PFSK-1 (cell line): Measurements from ENCODE around the gene CCSER1.

Experiments
- FOXP2 ChIP-seq: optimal IDR thresholded peaks from 2 replicates; pipeline ENCODE3; 2011; ENCODE audit warnings: borderline replicate concordance, control low read depth, inconsistent platforms; ENCODE audit not compliant: insufficient read depth; ENCODE audit errors: extremely low read length, extremely low read depth
- POLR2AphosphoS5 ChIP-seq: IDR thresholded peaks from 2 replicates; pipeline ENCODE4 v1.6.1; 2012; ENCODE audit warnings: low read depth, mild to moderate bottlenecking, control low read depth, low read length, moderate library complexity
- SIN3A ChIP-seq: IDR thresholded peaks from 2 replicates; pipeline ENCODE4 v1.6.1; 2012; ENCODE audit warnings: mild to moderate bottlenecking, low read length, moderate library complexity, borderline replicate concordance; ENCODE audit not compliant: insufficient read depth
- TAF1 ChIP-seq: IDR thresholded peaks from 2 replicates; pipeline ENCODE4 v1.6.1; 2012; ENCODE audit warnings: low read length, control low read depth, borderline replicate concordance; ENCODE audit not compliant: insufficient read depth
- TF ChIP-seq, protein P1 (sequence below), 2 experiments: IDR thresholded peaks; 2 replicates each; pipeline versions ENCODE4 v1.6.1 to v1.8.0; 2011 to 2012; ENCODE audit warnings: low read depth in 2 of 2, low read length in 2 of 2, control low read depth in 1 of 2, inconsistent platforms in 1 of 2, mild to moderate bottlenecking in 1 of 2, moderate library complexity in 1 of 2; ENCODE audit not compliant: insufficient read depth in 1 of 2

The CCSER1 gene

DNA sequence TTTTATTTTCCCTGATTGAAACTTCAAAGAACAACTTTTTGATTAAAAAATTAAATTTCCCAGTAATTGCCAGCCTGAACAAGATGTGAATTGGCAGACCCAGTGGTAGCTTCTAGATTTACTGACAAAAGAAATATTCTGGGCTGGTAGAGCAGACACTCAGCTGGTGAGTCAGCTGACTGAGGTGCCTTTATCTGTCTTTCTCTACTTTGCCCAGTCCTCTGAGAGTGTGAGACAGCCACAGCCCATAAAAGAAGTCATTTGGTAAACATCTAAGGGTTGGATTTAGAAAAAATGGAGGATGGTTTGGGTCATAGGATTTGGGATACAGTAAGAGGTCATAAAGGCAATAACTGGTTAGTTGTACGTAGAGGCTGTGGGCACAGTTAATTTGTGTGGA, 54.5 kb downstream of the CCSER1 start:
- no peak for TF ChIP-seq FOXP2
- TF ChIP-seq, protein P1, sequence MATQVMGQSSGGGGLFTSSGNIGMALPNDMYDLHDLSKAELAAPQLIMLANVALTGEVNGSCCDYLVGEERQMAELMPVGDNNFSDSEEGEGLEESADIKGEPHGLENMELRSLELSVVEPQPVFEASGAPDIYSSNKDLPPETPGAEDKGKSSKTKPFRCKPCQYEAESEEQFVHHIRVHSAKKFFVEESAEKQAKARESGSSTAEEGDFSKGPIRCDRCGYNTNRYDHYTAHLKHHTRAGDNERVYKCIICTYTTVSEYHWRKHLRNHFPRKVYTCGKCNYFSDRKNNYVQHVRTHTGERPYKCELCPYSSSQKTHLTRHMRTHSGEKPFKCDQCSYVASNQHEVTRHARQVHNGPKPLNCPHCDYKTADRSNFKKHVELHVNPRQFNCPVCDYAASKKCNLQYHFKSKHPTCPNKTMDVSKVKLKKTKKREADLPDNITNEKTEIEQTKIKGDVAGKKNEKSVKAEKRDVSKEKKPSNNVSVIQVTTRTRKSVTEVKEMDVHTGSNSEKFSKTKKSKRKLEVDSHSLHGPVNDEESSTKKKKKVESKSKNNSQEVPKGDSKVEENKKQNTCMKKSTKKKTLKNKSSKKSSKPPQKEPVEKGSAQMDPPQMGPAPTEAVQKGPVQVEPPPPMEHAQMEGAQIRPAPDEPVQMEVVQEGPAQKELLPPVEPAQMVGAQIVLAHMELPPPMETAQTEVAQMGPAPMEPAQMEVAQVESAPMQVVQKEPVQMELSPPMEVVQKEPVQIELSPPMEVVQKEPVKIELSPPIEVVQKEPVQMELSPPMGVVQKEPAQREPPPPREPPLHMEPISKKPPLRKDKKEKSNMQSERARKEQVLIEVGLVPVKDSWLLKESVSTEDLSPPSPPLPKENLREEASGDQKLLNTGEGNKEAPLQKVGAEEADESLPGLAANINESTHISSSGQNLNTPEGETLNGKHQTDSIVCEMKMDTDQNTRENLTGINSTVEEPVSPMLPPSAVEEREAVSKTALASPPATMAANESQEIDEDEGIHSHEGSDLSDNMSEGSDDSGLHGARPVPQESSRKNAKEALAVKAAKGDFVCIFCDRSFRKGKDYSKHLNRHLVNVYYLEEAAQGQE (IDR thresholded peaks at IDR 0.05; ENCODE audit: insufficient read depth in 1 of 2, low read depth in 2 of 2, low read length in 2 of 2) = no peak
- TF ChIP-seq POLR2AphosphoS5 = no peak
- TF ChIP-seq TAF1 = no peak
- TF ChIP-seq SIN3A = no peak

DNA sequence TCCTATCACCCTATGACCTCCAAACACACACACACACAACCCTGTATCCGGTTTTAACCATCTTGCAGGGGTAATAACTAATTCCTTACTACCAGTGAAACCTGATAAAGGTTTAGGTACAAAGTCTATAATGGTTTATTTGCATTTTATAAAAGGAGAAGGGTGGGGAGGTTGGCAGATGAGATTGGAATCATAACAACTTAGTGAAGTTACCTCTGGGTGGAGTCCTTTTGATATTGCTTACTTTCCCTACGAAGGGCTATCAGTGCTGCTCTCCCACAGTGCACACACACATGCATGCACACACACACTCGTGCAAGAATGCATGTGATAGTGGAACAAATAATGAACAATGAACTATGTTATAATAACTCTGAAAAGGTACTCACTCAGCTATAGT, 56.1 kb downstream of the CCSER1 start:
- TF ChIP-seq FOXP2 (no peak), TAF1 (no peak), SIN3A (no peak), POLR2AphosphoS5 (no peak)
- TF ChIP-seq, protein P1 (IDR thresholded peaks at IDR 0.05; ENCODE audit: insufficient read depth in 1 of 2, low read depth in 2 of 2, low read length in 2 of 2) = no peak

DNA sequence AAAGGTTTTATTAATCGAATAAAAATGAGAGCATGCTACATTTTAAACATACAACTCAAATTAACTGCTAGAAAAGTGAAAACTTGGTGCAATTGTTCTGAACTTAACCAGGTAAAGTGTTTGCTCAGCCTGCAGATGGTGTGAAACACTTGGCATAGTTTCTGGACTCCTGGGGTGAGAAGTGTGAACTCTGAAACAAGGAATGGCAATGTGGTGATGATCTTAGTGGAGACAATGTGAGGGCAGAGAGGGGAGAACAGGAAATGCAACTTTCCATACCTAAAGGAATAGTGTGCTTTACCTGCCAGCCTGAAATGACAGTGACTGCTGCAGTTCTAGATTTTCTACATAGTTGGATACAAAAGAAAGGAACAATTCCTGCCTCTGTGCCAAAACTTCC, 57.4 kb downstream of the CCSER1 start:
- no peak for TF ChIP-seq POLR2AphosphoS5

DNA sequence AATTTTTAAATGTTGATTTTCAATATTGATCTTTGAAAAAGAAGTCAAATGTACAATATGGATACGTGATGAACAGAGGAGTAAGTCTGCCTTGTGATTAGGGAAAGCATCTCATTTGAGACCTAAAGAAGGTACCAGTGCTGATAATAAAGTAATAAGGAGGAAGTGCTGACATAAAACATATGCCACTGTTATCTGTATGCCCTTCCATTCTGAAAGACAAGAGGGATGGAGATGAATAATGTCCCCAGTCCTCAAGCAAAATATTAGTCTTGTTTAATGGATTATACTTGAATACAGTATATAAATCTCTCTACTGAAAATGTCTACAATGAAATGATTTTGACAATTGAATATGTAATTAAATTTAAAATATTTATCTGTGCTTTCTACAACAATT, 58.2 kb downstream of the CCSER1 start:
- no peak for TF ChIP-seq SIN3A
- no peak for TF ChIP-seq TAF1
- TF ChIP-seq, protein P1 (IDR thresholded peaks at IDR 0.05; ENCODE audit: insufficient read depth in 1 of 2, low read depth in 2 of 2, low read length in 2 of 2) = no peak
- TF ChIP-seq POLR2AphosphoS5 = no peak
- TF ChIP-seq FOXP2 = no peak

DNA sequence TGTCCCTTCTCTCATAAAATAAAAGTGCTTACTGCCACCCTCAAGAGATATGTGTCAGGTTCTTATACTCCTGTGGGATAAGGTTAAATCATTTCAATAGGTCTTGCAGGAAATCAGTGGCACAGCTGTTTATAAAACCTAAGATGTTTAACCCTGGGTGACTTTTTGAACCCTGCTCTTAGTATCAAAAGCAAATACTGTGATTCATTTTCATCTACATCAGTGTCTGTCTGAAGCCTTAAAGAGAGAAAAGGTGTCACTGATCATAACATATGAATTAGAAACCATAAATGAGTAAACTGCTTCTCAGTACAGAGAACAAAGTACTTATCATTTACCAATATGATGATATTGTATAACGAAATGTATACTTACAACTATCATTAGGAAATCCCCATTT, 59.0 kb downstream of the CCSER1 start:
- TF ChIP-seq, protein P1 (IDR thresholded peaks at IDR 0.05; ENCODE audit: insufficient read depth in 1 of 2, low read depth in 2 of 2, low read length in 2 of 2) = no peak
- TF ChIP-seq POLR2AphosphoS5 (no peak), FOXP2 (no peak), TAF1 (no peak), SIN3A (no peak)
